GM21360 (cell line): ENCODE results near the gene LMF1.

Experiments used
- ATAC-seq: cut with Tn5 transposase; IDR thresholded peaks from one replicate; pipeline ENCODE4 v1.9.1; 2021; ENCODE audit warnings: mild to moderate bottlenecking, moderate library complexity; ENCODE audit not compliant: unreplicated experiment

LMF1 gene

GRCh38 chr16:854808-855410 is 115.9 kb downstream of the LMF1 start:
- ATAC-seq = no peak

- ATAC-seq = no peak
Observed at GRCh38 chr16:853981-854807, 116.6 kb downstream of the LMF1 start.

- ATAC-seq = no peak
Observed at GRCh38 chr16:853306-853705, 117.5 kb downstream of the LMF1 start.

- no peak for ATAC-seq
Observed at GRCh38 chr16:852451-853185, 118.2 kb downstream of the LMF1 start.

GRCh38 chr16:851871-852270 is 118.9 kb downstream of the LMF1 start:
- ATAC-seq = no peak

- ATAC-seq = no peak
Observed at GRCh38 chr16:851209-851810, 119.5 kb downstream of the LMF1 start.

GRCh38 chr16:850668-851067 is 120.1 kb downstream of the LMF1 start:
- no peak for ATAC-seq

GRCh38 chr16:848510-849253 is 122.1 kb downstream of the LMF1 start:
- ATAC-seq = no peak

- no peak for ATAC-seq
Observed at GRCh38 chr16:847681-848445, 122.9 kb downstream of the LMF1 start.

GRCh38 chr16:847151-847550 is 123.6 kb downstream of the LMF1 start:
- ATAC-seq = no peak

GRCh38 chr16:845351-845745 is 125.4 kb downstream of the LMF1 start:
- ATAC-seq = no peak

- no peak for ATAC-seq
Observed at GRCh38 chr16:844638-845350, 126.0 kb downstream of the LMF1 start.

GRCh38 chr16:843771-844170 is 127.0 kb downstream of the LMF1 start:
- ATAC-seq = no peak

GRCh38 chr16:842711-843560 is 127.8 kb downstream of the LMF1 start:
- ATAC-seq = no peak

GRCh38 chr16:842061-842476 is 128.7 kb downstream of the LMF1 start:
- ATAC-seq = no peak

GRCh38 chr16:841455-842060 is 129.2 kb downstream of the LMF1 start:
- ATAC-seq = no peak

GRCh38 chr16:840561-841454 is 130.0 kb downstream of the LMF1 start:
- no peak for ATAC-seq
